ENCODE results near the gene KCNK1.

DNA sequence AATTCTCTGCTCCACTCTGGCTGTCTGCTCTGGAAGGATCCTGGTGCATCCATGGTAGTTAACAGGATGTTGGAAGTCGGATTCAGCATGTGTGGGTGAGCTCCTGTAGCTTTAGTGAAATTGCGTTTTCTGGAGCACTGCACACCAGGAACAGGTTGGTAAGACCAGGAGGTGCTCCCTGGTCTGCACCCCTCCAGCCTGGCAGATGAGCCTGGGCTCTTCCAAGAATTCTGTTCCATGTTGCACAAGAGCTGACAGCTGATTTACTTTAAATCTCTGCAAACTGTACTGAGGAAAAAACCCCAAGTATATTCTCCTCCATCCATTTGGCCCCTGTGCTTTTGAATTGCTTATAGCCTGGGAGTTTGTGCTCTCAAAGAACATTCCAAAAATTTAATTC is 33.7 kb downstream of the KCNK1 start:
- TF ChIP-seq, protein P1, sequence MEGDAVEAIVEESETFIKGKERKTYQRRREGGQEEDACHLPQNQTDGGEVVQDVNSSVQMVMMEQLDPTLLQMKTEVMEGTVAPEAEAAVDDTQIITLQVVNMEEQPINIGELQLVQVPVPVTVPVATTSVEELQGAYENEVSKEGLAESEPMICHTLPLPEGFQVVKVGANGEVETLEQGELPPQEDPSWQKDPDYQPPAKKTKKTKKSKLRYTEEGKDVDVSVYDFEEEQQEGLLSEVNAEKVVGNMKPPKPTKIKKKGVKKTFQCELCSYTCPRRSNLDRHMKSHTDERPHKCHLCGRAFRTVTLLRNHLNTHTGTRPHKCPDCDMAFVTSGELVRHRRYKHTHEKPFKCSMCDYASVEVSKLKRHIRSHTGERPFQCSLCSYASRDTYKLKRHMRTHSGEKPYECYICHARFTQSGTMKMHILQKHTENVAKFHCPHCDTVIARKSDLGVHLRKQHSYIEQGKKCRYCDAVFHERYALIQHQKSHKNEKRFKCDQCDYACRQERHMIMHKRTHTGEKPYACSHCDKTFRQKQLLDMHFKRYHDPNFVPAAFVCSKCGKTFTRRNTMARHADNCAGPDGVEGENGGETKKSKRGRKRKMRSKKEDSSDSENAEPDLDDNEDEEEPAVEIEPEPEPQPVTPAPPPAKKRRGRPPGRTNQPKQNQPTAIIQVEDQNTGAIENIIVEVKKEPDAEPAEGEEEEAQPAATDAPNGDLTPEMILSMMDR (IDR thresholded peaks at IDR 0.05) = no peak
- TF ChIP-seq POLR2A (IDR thresholded peaks at IDR 0.05) = no peak
